HG03342 (cell line): Measurements from ENCODE around the gene GHR.
A peak's percentile ranks its signal among the peaks of the same experiment; 100 is the strongest.
"Not testable (repeated sequence)": the region's sequence is repeated elsewhere in the genome, so short reads cannot be mapped to it uniquely, and the experiment has no call there.

Experiments used
- ATAC-seq: cut with Tn5 transposase; IDR thresholded peaks from one replicate; pipeline ENCODE4 v1.9.1; 2021; ENCODE audit warnings: mild to moderate bottlenecking, moderate library complexity; ENCODE audit not compliant: unreplicated experiment

Gene GHR

DNA sequence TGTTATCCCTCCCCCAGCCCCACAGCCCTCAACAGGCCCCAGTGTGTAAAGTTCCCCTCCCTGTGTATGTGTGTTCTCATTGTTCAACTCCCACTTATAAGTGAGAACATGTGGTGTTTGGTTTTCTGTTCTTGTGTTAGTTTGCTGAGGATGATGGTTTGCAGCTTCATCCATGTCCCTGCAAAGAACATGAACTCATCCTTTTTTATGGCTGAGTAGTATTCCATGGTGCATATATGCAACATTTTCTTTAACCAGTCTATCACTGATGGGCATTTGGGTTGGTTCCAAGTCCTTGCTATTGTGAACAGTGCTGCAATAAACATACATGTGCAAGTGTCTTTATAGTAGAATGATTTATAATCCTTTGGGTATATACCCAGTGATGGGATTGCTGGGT lies 261.8 kb downstream of the GHR start:
- ATAC-seq = not testable (repeated sequence)

DNA sequence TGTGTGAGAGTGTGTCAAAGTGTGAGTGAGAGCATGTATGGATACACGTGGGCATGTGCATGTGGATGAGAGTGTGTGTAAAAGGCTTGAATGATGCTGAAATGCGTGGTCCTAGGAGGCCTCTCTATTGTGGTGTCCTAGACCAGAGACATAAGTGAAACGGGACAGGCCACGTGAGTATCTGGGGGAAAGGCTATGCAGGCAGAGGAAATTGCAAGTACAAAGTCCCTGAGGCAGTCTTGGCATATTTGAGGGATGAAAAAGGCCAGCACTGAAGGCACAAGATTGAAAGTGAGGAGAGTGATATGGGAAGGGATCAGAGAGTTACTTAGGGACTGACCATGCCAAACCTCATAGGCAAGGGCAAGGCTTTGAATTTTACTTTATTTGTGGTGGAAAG lies 266.2 kb downstream of the GHR start:
- ATAC-seq = no peak

DNA sequence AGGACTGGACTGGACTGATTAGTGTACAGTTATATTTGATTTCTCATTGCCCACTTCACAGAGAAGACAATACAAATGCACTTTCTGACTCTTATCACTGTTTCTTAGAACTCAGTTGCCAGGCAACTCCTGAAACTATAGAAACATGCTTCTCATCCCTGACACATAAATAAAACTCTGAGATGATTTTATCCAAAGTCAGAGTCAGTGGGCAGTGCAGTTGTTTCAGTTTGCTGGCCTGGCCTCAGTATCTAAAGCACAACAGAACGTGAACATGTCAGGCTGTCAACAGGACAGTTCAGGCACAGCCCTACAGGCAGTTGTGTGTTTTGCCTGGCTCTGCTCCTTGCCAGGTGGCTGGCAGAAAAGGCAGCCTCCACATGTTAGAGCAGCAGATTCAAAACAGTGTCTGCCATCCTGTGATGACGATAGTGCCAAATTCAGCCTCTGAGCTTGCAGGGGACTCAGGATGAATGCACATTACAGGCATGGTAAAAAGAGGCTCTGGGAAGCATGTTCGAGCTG lies 268.2 kb downstream of the GHR start:
- ATAC-seq = no peak

DNA sequence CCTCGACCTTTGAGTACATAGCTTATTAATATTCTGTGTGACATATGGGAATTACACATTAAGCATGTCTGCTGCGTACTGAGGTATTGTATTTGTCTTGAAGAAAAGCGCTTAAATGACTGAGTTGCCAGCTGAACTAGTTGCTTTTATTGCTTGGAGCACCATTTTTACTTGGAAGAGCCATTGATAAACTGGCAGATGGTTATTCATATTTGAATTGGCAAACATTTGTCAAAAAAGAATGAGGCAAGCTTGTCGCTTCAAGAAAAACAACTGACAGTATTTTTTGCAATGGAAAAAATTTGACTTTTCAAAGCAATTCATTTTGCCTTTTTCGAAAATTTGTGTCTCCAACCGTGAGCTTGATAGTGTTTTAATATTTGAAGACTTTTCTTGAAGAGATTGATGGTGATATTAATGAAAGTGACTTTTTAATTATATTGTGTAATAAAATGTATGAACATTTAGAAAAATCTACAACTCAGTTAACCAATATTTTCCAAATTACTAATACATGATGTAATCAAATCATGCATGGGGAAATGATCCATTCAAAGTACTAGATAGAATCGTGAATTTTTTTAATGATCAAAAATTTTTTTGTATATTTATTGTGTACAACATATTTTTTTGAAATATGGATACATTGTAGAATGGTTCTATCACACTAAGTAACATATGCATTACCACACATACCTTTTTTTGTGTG lies 278.3 kb downstream of the GHR start:
- no peak for ATAC-seq

DNA sequence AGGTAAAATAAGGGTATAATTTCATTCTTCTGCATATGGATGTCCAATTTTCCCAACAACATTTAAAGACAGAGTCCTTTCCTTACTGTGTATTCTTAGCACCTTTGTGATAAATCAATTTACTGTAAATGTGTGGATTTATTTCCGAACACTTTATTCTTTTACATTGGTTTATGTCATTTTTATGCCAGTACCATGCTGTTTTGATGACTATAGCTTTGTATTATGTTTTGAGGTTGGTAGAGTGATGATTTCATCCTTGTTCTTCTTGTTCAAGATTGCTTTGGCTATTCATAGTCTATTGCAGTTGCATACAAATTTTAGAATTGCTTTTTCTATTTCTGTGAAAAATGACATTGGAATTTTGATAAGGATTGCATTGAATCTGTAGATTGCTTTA lies 280.0 kb downstream of the GHR start:
- ATAC-seq = no peak

DNA sequence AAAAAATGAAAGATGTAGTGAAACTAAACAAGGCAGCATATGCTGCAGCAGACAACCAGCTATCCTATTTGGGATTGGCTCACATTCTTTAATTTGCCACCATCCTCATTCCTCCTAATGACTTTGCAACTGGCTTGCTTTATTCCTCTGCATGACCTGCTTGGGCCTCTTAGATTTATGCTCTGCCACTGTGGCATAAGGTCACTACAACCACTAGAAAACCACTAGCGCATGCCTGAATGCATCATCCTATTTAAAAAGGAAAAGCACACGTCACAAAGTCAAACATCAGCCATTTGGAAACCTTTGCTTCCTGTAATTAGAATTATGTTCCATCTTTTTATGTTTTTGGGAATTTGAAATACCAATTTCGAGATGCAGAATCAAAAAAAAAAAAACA lies 292.5 kb downstream of the GHR start:
- ATAC-seq = no peak

DNA sequence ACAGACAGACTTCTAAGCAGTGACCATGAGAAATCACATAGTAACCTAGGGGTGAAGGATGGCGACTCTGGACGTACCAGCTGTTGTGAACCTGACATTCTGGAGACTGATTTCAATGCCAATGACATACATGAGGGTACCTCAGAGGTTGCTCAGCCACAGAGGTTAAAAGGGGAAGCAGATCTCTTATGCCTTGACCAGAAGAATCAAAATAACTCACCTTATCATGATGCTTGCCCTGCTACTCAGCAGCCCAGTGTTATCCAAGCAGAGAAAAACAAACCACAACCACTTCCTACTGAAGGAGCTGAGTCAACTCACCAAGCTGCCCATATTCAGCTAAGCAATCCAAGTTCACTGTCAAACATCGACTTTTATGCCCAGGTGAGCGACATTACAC lies 295.4 kb downstream of the GHR start:
- peak; percentile 95 for ATAC-seq

DNA sequence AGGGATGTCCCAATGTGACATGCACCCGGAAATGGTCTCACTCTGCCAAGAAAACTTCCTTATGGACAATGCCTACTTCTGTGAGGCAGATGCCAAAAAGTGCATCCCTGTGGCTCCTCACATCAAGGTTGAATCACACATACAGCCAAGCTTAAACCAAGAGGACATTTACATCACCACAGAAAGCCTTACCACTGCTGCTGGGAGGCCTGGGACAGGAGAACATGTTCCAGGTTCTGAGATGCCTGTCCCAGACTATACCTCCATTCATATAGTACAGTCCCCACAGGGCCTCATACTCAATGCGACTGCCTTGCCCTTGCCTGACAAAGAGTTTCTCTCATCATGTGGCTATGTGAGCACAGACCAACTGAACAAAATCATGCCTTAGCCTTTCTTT lies 295.8 kb downstream of the GHR start:
- peak; percentile 13 for ATAC-seq

DNA sequence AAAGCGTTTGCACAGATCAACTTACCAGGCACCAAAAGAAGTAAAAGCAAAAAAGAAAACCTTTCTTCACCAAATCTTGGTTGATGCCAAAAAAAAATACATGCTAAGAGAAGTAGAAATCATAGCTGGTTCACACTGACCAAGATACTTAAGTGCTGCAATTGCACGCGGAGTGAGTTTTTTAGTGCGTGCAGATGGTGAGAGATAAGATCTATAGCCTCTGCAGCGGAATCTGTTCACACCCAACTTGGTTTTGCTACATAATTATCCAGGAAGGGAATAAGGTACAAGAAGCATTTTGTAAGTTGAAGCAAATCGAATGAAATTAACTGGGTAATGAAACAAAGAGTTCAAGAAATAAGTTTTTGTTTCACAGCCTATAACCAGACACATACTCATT lies 297.0 kb downstream of the GHR start:
- ATAC-seq = no peak

DNA sequence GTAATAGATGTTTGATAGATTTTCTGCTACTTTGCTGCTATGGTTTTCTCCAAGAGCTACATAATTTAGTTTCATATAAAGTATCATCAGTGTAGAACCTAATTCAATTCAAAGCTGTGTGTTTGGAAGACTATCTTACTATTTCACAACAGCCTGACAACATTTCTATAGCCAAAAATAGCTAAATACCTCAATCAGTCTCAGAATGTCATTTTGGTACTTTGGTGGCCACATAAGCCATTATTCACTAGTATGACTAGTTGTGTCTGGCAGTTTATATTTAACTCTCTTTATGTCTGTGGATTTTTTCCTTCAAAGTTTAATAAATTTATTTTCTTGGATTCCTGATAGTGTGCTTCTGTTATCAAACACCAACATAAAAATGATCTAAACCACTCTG lies 298.2 kb downstream of the GHR start:
- ATAC-seq = no peak

DNA sequence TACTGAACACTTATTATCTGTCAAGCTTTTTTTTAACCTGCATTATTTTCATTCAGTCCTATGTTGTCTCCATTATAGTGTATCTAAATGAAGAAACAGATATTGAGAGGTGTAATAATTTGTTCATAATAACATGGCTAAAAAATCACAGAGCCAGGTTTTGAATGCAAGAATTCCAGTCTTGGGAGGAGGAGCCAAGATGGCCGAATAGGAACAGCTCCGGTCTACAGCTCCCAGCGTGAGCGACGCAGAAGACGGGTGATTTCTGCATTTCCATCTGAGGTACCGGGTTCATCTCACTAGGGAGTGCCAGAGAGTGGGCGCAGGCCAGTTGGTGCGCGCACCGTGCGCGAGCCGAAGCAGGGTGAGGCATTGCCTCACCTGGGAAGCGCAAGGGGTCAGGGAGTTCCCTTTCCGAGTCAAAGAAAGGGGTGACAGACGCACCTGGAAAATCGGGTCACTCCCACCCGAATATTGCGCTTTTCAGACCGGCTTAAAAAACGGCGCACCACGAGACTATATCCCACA lies 311.4 kb downstream of the GHR start:
- ATAC-seq = not testable (repeated sequence)

DNA sequence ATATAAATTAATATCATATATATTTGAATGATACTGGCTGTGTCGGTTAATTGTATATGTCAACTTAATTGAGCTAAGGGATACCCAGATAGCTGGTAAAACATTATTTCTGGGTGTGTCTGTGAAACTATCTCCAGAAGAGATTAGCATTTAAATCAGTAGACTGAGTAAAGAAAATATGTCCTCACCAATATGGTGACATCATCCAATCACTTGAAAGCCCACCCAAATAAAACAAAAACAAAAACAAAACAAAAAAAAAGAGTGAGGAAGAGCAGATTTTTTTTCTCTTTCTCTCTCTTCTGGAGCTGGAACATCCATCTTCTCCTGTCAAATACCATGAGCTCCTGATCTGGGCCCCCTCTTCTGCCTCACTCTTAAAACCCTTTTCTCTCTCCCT lies 317.7 kb downstream of the GHR start:
- ATAC-seq = no peak

DNA sequence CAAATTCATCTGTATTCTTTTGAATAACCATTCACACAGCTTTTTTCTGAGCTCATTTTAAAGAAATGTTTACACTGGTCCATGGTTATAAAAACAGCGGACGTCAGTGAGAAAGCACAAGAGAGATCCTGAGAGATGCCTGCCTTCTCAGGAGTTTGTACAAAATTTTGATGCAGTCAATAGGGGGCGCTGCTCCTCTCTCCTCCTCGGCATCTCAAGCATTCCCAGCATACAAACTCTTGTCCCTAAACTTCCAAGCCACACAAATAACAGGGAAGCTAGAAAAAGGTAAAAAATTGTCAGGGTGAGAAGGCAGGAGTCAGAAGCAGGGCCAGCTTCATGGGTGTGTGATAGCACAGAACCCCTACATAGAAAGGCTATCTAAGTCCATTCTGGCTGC lies 322.2 kb downstream of the GHR start:
- no peak for ATAC-seq

DNA sequence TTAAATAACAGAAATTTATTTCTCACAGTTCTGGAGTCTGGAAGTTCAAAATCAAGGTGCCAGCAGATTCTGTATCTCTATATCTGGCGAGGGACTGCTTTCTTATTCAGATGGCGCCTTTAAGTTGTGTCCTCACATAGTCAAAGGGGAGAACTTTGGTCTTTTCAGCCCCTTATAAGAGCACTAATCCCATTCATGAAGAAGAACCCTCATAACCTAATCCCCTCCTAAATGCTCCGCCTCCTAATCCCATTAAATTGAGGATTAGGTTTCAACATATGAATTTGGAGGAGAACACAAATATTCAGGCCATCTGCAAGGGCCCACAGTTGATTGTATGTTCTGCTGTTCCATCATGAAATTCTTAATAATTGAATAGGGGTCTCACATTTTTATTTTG lies 322.6 kb downstream of the GHR start:
- ATAC-seq = no peak

DNA sequence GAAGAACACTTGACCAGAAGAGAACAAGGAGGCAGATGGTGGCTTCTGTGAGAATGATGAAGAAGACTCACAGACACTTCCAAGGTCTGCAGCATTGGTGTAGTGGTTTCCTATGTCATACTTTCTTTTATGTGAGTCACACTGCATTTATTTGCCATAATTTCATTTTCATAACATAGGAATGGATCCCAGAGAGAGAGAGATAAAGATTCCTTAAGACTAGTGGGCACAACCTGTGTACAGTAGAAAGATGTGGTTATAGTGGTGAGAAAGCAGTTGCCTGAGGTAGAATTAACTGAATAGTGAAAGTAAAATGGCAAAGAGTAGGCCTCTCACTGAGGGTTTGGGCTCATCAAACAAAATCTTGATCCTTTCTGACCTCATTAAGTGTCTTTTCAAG lies 325.8 kb downstream of the GHR start:
- ATAC-seq = no peak

DNA sequence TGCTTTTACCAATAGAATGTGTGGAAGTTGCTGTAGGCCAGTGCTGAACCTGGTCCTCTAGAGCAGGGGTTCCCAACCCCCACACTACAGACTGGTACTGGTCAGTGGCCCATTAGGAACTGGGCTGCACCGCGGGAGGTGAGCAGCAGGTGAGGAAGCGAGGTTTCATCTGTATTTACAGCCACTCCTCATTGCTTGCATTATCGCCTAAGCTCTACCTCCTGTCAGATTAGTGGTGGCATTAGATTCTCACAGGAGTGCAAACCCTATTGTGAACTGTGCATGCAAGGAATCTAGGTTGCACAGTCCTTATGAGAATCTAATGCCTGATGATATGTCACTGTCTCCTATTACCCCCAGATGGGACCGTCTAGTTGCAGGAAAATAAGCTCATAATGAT lies 327.3 kb downstream of the GHR start:
- ATAC-seq = no peak

DNA sequence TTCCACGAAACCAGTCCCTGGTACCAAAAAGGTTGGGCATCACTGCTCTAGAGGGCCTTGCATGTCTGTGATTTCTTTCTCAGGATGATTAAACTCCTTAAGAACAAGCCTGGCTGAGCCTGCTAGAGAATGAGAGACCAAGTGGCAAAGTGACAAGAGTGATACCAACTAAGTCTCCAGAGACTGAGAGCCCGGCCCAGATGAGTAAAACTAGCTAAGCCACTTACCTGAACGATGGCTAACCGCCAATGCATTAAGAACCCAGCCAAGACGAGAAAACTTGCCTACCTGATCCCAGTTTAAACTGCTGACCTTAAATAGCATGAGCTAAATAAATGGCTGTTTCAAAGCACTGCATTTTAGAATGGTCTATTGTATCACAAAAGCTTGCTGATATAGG lies 327.8 kb downstream of the GHR start:
- no peak for ATAC-seq

DNA sequence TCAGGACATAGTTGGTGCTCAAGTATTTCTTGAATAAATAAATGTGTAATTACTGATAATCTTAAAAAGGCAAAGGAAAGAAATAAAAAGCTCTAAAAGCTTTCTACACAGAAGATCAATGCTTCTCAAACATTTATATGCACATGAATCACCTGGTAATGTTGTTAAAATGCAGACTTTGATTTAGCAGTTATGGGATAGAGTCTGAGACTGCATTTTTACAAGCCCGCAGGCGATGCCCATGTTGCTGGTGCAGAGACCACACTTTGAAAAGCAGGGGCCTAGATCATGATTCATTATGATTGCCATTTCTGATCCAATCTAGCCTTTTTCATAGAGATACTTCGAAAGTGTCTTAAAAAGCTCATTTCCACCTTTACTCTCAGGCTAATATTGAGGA lies 329.9 kb downstream of the GHR start:
- ATAC-seq = no peak

DNA sequence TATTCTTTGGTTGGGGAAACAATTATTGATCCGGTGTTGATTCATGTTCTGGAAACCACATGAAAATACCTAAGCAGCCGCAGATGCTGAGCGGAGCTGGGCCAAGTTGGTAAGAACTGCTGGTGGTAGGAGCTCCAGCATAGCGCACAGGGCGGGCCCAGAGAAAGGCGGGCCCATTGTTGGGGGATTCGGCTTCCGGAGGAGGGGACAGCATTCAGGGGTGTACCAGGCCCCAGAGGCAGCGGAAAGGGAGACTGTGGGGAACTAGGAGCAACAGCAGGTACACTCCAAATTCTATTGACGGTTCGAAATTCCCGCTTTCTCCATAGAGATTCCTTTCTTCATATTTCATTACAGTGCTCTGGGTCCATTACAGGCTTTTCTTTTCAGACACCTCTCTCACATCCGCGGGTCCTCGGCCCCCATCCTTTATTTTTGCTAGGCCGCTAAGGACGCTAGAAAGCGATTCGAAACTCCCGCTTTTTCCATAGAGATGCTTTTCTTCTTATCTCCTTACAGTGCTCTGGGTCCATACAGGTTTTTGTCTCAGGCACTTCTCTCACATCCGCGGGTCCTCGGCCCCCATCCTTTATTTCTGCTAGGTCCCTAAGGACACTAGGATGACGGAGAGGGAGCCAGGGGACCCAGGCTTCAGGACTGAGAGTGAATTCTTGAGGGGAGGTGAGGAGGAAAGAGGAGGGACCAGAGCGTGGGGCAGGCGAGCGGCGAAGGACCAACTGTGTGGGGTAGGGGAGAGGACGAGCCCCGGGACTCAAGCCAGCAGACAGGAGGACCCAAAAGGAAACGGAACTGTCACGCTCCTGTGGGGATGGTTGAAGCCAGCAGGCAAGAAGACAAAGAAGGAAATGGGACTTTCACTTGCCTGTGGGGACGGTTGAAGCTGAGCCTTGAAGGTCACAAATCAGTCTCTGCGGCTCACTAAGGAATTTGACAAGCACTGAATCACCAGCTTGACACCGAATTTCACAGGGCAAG lies 333.7 kb downstream of the GHR start, which contains the start of gene CCDC152:
TSS of gene CCDC152 (plus strand) at position 213 of the 996 bp plus-strand sequence. CDS start 2,304 bp downstream, outside the sequence.
- ATAC-seq = peak; percentile 92

DNA sequence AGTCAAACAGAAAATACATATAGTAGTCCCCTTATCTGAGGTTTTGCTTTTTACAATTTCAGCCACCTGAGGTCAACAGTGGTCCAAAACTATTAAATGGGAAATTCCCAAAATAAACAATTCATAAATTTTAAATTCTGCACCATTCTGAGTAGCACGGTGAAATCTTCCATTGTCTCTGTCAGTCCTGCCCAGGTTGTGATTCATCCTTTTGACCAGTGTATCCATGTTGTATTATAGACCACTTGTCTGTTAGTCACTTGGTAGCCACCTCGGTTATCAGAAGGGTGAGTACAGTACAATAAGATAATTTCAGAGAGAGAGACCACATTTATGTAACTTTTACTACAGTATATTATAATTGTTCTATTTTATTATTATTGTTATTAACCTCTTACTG lies 336.2 kb downstream of the GHR start:
- no peak for ATAC-seq

DNA sequence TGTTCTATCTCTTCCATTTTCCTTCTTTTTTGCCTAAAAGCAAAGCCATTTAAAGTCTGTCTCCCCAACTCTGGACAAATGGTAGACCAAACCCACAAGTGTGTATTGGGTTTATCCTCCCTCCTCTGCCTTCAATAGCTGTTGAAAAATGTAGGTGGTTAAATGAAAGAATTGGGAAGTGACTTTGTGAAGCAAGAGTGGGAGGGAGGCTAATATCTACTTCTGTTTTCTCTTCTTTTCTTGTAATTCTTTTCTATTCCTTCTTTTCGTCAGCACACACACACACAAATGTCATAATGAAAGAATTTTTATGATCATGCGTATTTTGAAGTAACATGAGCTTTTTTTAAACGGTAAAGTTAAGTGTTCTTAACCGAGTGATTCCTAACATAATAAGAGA lies 337.2 kb downstream of the GHR start:
- no peak for ATAC-seq

DNA sequence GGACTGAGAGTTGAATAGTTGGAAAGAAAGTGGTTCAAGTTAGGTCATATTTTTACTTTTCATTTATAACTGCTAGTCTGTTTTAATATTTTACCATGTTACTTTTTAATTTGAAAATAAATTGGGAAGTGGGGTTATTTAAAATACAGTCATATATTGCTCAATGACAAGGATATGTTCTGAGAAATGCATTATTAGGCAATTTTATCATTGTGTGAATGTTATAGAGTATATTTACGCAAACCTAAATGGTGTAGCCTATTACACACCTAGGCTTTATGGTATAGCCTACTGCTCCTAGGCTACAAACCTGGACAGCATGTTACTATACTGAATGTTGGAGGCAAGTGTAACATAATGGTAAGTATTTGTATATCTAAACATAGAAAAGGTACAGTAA lies 338.6 kb downstream of the GHR start:
- no peak for ATAC-seq
